AG09309 (cell line): ENCODE data around the gene SPAG6.

Source experiments
- DNase-seq: peaks from one replicate; pipeline ENCODE4 v3.0.0-alpha.2; 2010; ENCODE audit warnings: low read depth
- H3K4me3 ChIP-seq: 2 replicates; pipeline ENCODE4 v1.5.1; 2011; ENCODE audit warnings: mild to moderate bottlenecking, low read depth, low read length, moderate library complexity; ENCODE audit not compliant: control insufficient read depth
- CTCF ChIP-seq: IDR thresholded peaks from 2 replicates; pipeline ENCODE4 v1.5.1; 2011; ENCODE audit warnings: mild to moderate bottlenecking, low read depth, low read length, inconsistent platforms; ENCODE audit not compliant: insufficient read depth, control insufficient read depth; ENCODE audit errors: missing control alignments

Gene SPAG6

GRCh38 chr10:22342421-22342820, 2.9 kb upstream of the SPAG6 start:
- no peak overlapping the region for H3K4me3 ChIP-seq
- no peak for DNase-seq
- no peak for TF ChIP-seq CTCF

- no peak overlapping the region for H3K4me3 ChIP-seq
- DNase-seq: no peak
- TF ChIP-seq CTCF: no peak
These were observed 1.6 kb upstream of the SPAG6 start for GRCh38 chr10:22343731-22344130.

- H3K4me3 ChIP-seq: no peak overlapping the region
- no peak for TF ChIP-seq CTCF
- DNase-seq: no peak
These were observed 1.0 kb upstream of the SPAG6 start for GRCh38 chr10:22344249-22344648.

GRCh38 chr10:22344781-22345300, 455 bp upstream of the SPAG6 start:
- DNase-seq: no peak
- TF ChIP-seq CTCF: no peak
- H3K4me3 ChIP-seq: no peak overlapping the region

DNA sequence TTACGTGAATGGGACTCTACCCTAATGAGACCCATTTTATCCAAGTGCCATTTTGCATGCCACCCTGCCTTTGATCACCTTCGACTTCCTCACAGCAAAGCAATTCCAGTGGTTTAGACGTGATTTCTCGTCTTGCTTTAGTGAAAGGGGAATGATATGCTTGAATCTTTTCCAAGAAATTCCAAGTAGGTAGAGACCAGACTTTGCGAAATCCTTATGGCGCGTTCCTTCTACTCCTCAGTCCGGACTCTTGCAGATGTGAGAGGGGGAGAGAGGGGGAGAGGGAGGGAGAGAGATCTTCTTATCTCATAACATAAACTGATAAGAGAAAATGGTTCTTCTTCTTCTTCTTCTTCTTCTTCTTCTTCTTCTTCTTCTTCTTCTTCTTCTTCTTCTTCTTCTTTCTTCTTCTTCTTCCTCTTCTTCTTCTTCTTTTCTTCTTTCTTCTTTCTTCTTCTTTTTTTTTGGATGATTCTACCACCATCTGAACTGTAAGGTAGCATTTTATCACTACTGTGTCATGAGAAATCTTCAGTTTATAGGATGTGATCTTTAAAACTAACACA, 883 bp downstream of the SPAG6 start:
- DNase-seq: no peak
- no peak for TF ChIP-seq CTCF
- no peak overlapping the region for H3K4me3 ChIP-seq

GRCh38 chr10:22349755-22350154, 4.5 kb downstream of the SPAG6 start:
- no peak overlapping the region for H3K4me3 ChIP-seq
- no peak for DNase-seq
- TF ChIP-seq CTCF: no peak
